ENCODE results near the gene SVOP. TPM values are rescaled to one million over a fixed set of nuclear protein-coding genes. Genes with fewer than 3 reads are reported as not detected.

Gene SVOP
- total RNA-seq, 2 donors from 2014 or later, result 0.10 to 0.12 TPM

GRCh38 chr12:108912361-108912760, 108.5 kb downstream of the SVOP start:
- intact Hi-C loops (cut with DNase I), result no loop called here
- DNase-seq, result no peak
- ATAC-seq, result no peak

- DNase-seq (no peak), ATAC-seq (no peak)
- intact Hi-C loops (cut with DNase I), result no loop called here
These were observed 109.0 kb downstream of the SVOP start for GRCh38 chr12:108911915-108912314.

GRCh38 chr12:108910336-108910735, 110.5 kb downstream of the SVOP start:
- intact Hi-C loops (cut with DNase I), result no loop called here
- ATAC-seq (no peak), DNase-seq (no peak)

- intact Hi-C loops (cut with DNase I), result no loop called here
- no peak for DNase-seq
- peak; percentile 34 to 78 for ATAC-seq
These were observed 113.0 kb downstream of the SVOP start for GRCh38 chr12:108907839-108908351.

- intact Hi-C loops (cut with DNase I), result no loop called here
- no peak for ATAC-seq
- DNase-seq, result no peak
These were observed 113.9 kb downstream of the SVOP start for GRCh38 chr12:108906971-108907370.

GRCh38 chr12:108905725-108906124, 115.1 kb downstream of the SVOP start:
- ATAC-seq (peak in 1 of 2 donors; percentile 21), DNase-seq (no peak)
- intact Hi-C loops (cut with DNase I), result no loop called here

- intact Hi-C loops (cut with DNase I), result no loop called here
- DNase-seq, result no peak
These were observed 121.7 kb downstream of the SVOP start for GRCh38 chr12:108899145-108899544.

GRCh38 chr12:108896817-108897216, 124.1 kb downstream of the SVOP start:
- no peak for DNase-seq
- ATAC-seq, result no peak
- intact Hi-C loops (cut with DNase I), result no loop called here

More at GRCh38 chr12:108899145-108899544, 121.7 kb downstream of the SVOP start:
- no peak for ATAC-seq

- intact Hi-C loops (cut with DNase I), result no loop called here
- ATAC-seq, result no peak
- no peak for DNase-seq
These were observed 124.5 kb downstream of the SVOP start for GRCh38 chr12:108896336-108896735.

GRCh38 chr12:108895220-108895802, 125.6 kb downstream of the SVOP start:
- intact Hi-C loops (cut with DNase I), result no loop called here
- ATAC-seq (no peak), DNase-seq (no peak)

- intact Hi-C loops (cut with DNase I), result no loop called here
- DNase-seq (no peak), ATAC-seq (no peak)
These were observed 130.7 kb downstream of the SVOP start for GRCh38 chr12:108890208-108890607.

GRCh38 chr12:108888031-108888430, 132.8 kb downstream of the SVOP start:
- DNase-seq (no peak), ATAC-seq (no peak)
- intact Hi-C loops (cut with DNase I), result no loop called here

GRCh38 chr12:108886873-108887629, 133.8 kb downstream of the SVOP start:
- DNase-seq (no peak), ATAC-seq (no peak)
- intact Hi-C loops (cut with DNase I), result no loop called here

- ATAC-seq (peak; percentile 50 to 77), DNase-seq (peak; percentile 61)
- intact Hi-C loops (cut with DNase I), result no loop called here
These were observed 136.5 kb downstream of the SVOP start for GRCh38 chr12:108884116-108885012.

GRCh38 chr12:108881953-108882352, 138.9 kb downstream of the SVOP start:
- ATAC-seq, result no peak
- no peak for DNase-seq
- intact Hi-C loops (cut with DNase I), result no loop called here

GRCh38 chr12:108879615-108880254, 141.1 kb downstream of the SVOP start, which contains the start of gene DAO:
Gene DAO (plus strand): TSS chr12:108880092. CDS start chr12:108885007, 4,915 bp downstream.
- DNase-seq, result no peak
- intact Hi-C loops (cut with DNase I), result no loop called here
- no peak for ATAC-seq

GRCh38 chr12:108876550-108876949, 144.3 kb downstream of the SVOP start:
- no peak for DNase-seq
- intact Hi-C loops (cut with DNase I), result no loop called here
- ATAC-seq, result no peak

- intact Hi-C loops (cut with DNase I), result no loop called here
- DNase-seq (no peak), ATAC-seq (no peak)
These were observed 145.0 kb downstream of the SVOP start for GRCh38 chr12:108875682-108876361.

- intact Hi-C loops (cut with DNase I), result no loop called here
- ATAC-seq, result no peak
- no peak for DNase-seq
These were observed 145.6 kb downstream of the SVOP start for GRCh38 chr12:108875280-108875679.
